ENCODE data around the gene HLA-DMB. TPM values are rescaled to one million over a fixed set of nuclear protein-coding genes. Genes with fewer than 3 reads are reported as not detected.
"Not testable (repeated sequence)": the region's sequence is repeated elsewhere in the genome, so short reads cannot be mapped to it uniquely, and the experiment has no call there.

Gene HLA-DMB
- total RNA-seq, 2 donors from 2014 or later, result 2.8 to 4.5 TPM

DNA sequence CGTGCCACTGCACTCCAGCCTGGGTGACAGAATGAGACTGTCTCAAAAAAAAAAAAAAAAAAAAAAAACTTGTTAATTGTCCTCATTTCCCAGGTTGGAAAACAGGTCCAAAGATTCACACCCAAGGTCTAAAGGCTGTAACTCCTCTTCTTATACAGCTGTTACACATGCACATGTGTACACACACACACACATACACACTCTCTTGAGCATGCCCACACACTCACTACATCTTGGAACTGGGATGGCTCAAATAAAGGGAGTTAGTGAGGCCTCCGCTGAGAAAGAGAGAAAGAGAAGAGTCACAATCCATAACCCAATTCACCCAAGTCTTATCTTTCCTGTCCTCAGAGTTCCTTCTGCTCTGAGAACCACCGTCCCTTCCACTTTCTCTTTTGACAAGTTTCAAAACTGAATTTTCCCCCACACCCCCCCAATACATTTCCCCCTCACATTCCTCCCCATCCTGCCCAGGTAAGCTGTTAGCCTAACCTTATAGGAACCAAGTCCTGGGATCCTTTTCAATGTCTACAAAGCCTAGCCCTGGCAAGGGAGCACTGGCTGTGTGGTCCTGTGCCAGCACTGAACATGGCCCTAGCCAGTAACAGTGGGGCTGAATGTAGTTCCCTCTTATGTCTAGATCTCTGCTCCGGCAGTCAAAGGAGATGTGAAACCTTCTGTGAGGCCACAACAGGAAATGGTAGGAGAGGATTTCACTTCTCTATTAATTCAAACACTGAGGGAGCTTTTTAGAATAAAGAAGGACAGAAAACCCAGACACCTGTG lies 3.2 kb upstream of the HLA-DMB start:
- peaks cover 0 to 8% of the 10 kb centered on the region in 2 donors for H3K9me3 Mint-ChIP-seq
- peak in 1 of 2 donors; percentile 28 for DNase-seq (ENCODE audit: low spot score in 2 of 2)
- peak overlapping the region; percentile 73 to 78 for H3K27ac Mint-ChIP-seq
- no peaks in the 10 kb centered on the region for H3K36me3 Mint-ChIP-seq
- peak; percentile 50 to 65 for ATAC-seq

GRCh38 chr6:32942555-32943123 lies 1.8 kb upstream of the HLA-DMB start:
- not testable (repeated sequence) for ATAC-seq; DNase-seq (ENCODE audit: low spot score in 2 of 2); H3K36me3 Mint-ChIP-seq; H3K9me3 Mint-ChIP-seq
- peak overlapping the region in 1 of 2 donors; percentile 78 for H3K27ac Mint-ChIP-seq

- DNase-seq (ENCODE audit: low spot score in 2 of 2) (peak; percentile 35 to 62), ATAC-seq (peak; percentile 77 to 86)
- H3K27ac Mint-ChIP-seq, result peak overlapping the region; percentile 85 to 86
- no peaks in the 10 kb centered on the region for H3K36me3 Mint-ChIP-seq
- peaks cover 0 to 8% of the 10 kb centered on the region in 2 donors for H3K9me3 Mint-ChIP-seq
Observed at GRCh38 chr6:32941214-32941768, 463 bp upstream of the HLA-DMB start.

DNA sequence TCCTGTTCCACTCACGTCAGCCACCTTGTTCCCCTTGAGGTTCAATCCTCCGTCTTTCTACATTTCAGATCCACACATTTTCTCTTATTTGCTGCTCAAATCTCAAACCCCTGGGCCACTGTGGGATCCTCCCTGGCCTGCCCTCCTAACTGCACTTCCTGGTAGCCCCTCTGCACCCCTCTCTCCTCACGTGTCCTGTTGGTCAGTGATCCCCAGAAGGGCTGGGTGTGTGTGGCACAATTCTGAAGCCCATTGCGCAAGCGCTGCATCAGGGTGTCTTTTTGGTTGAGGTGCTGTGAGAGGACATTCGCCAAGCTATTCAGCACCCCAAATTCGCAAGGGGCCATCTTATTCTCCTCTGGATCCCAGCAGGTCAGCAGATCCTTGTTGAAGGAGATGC lies 2.3 kb downstream of the HLA-DMB start:
- Mint-ChIP-seq H3K36me3 (no peaks in the 10 kb centered on the region), H3K27ac (no peak overlapping the region), H3K9me3 (no peaks in the 10 kb centered on the region)
- no peak for DNase-seq (ENCODE audit: low spot score in 2 of 2)
- no peak for ATAC-seq

DNA sequence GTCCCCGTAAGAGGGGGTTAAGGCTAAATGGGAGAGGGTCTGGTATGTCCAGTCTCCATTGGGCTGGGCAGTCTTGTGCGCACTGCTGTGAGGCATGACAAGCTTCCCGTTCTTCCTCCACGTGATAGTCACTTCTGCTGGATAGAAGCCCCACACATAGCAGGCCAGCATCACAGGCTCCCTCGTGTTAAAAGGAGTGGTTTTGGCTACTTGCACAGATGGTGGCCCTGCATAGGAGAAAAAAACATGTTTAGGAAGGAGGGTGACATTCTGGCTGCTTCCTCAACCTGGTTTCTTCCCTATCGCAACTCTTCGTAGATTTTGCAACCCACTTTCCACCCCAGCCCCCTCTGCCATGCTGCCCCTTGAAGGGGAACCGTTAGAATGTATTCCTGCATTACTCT lies 3.6 kb downstream of the HLA-DMB start:
- no peak for ATAC-seq
- no peaks in the 10 kb centered on the region for H3K36me3 Mint-ChIP-seq
- no peak overlapping the region for H3K27ac Mint-ChIP-seq
- DNase-seq (ENCODE audit: low spot score in 2 of 2), result no peak
- H3K9me3 Mint-ChIP-seq, result no peaks in the 10 kb centered on the region

DNA sequence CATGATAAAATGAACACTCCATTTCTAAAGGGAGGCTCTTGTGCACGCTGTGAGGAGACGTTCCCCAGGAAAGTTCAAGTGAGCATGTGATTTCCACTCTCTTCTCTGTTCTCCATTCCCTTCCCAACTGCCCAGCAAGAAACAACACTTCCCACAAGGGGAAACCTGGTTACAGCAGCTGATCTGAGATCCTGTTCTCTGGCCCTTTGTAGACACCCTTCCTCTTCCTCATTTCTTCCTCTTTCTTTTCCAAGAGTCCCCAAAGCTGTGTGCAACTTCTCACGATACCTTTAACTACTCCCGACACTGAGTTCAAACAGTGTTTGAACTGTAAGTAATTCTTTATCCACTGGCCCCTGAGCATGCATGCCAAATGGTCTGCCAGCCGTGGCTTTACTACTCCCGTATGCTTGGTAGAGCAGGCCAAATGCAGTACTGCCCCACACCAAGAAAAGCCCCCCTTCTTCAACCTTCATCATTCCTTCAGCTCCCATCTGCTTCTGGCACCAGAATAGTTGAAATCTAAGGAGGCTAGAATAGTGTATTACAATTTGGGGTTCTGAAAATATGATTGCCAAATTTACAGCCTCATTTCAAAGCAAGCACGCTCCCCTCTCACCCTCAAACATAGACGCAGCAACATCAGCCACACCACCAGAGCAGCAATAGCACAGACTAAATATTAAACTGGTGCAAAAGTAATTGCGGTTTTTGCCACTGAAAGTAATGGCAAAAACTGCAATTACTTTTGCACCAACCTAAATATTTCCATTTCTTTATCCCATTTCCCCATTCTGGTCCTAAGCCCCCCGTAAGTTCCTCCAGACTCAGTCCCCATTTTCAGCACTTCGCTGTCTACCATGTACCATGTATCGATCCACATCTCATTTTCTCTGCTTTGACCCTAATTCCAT lies 4.3 kb downstream of the HLA-DMB start:
- Mint-ChIP-seq H3K27ac (no peak overlapping the region), H3K9me3 (no peaks in the 10 kb centered on the region), H3K36me3 (no peaks in the 10 kb centered on the region)
- ATAC-seq, result no peak
- no peak for DNase-seq (ENCODE audit: low spot score in 2 of 2)

- no peaks in the 10 kb centered on the region for H3K36me3 Mint-ChIP-seq
- no peaks in the 10 kb centered on the region for H3K9me3 Mint-ChIP-seq
- no peak overlapping the region for H3K27ac Mint-ChIP-seq
- DNase-seq (ENCODE audit: low spot score in 2 of 2), result no peak
- no peak for ATAC-seq
Observed at GRCh38 chr6:32935551-32936238, 5.1 kb downstream of the HLA-DMB start.

DNA sequence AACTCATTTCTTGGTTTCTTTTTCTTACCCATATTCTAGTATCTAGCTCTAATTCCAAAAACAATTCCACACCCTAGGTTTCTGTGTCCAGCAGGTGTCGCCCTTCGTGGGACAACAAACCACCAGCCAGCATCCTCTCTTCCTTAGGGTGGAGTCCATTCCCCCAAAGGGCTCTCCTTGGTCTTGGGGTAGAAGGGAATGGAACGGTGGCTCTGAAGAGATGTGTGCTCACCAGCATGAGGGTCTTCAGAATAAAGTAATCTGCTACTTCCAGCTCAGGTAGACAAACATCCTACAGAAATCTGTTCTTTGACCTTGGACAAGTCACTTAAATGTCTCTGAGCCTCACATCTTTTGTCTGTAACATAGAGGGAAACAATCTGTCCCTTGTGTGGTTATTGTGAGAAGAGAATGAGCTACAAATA lies 7.2 kb downstream of the HLA-DMB start:
- ATAC-seq (peak; percentile 67 to 76), DNase-seq (ENCODE audit: low spot score in 2 of 2) (peak; percentile 66 to 75)
- H3K27ac Mint-ChIP-seq, result no peak overlapping the region
- H3K9me3 Mint-ChIP-seq, result no peaks in the 10 kb centered on the region
- H3K36me3 Mint-ChIP-seq, result no peaks in the 10 kb centered on the region

DNA sequence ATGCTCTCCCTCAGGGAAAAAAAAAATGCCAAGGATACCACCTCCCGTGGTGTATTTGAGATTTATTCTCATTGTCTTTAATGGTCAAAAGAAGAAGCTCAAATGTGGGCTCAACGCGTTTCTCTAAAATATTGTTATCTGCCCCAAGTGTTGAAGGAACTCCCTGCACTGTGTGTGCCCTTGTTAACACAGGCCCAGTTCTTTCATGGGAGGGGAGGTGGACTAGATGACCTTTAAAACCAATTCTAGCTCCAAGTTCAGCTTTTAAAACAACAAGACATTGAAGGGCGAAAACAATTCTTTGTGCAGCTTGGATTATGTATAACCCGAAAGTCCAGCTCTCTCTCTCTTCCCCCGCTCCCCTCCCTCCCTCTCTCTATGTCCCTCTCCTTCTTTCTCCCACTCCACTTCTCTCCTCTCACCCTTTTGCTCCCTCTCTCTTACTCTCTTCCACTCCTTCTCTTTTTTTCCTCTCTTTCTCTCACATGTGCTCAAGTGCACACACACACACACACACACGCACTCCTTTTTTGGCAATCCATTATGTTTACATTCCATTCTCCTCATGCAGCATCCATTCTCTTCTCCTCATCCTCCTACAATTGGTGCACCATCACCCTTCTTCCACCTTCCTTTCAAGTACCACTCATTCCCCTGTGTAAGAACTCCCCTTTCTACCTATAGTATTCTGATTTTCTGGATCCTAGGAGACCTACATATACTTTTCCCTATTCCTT lies 8.5 kb downstream of the HLA-DMB start:
- ATAC-seq (no peak), DNase-seq (ENCODE audit: low spot score in 2 of 2) (no peak)
- no peaks in the 10 kb centered on the region for H3K36me3 Mint-ChIP-seq
- H3K9me3 Mint-ChIP-seq, result no peaks in the 10 kb centered on the region
- H3K27ac Mint-ChIP-seq, result no peak overlapping the region

GRCh38 chr6:32931211-32931610 lies 9.6 kb downstream of the HLA-DMB start:
- Mint-ChIP-seq H3K36me3 (no peaks in the 10 kb centered on the region), H3K9me3 (no peaks in the 10 kb centered on the region), H3K27ac (no peak overlapping the region)
- ATAC-seq, result no peak
- no peak for DNase-seq (ENCODE audit: low spot score in 2 of 2)

GRCh38 chr6:32922083-32922482 lies 18.7 kb downstream of the HLA-DMB start:
- ATAC-seq (no peak), DNase-seq (ENCODE audit: low spot score in 2 of 2) (no peak)
- H3K36me3 Mint-ChIP-seq, result no peaks in the 10 kb centered on the region
- H3K9me3 Mint-ChIP-seq, result no peaks in the 10 kb centered on the region
- no peak overlapping the region for H3K27ac Mint-ChIP-seq

DNA sequence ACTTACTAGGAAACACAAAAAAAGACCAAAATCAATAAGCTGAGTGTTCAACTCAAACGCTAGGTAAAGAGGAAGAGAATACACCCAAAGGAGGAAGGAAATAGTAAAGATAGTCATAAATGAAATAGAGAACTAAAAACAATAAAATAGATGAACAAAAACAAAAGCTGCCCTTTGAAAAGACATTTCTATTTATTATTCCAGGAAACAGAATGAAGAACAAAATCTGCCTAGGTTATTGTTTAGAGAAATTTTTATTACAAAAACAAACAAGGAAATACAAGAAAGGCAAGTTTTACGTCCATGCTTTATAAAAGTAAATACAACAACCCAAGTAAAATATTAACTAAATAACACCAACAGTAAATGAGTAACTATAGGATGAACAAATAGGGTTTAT lies 20.1 kb downstream of the HLA-DMB start:
- no peak for DNase-seq (ENCODE audit: low spot score in 2 of 2)
- H3K9me3 Mint-ChIP-seq, result no peaks in the 10 kb centered on the region
- ATAC-seq, result no peak

DNA sequence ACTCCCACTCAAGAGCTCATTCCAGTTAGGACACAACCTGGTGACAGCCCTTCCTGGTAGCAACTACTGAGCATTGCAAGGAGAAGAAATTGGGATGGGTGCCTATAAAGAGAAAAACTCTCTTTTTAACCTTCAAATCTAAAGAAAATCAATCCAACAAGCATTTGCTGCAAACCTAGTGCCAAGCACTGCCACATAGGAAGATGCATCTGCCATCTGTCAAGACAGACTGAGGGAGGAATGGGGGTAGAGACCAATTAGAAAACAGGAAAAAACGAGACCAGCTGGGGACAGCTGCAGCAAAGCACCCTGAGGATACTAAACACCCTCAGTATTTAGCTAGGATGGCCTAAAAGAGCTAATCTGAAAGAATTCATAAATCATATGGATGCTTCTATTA lies 27.9 kb downstream of the HLA-DMB start:
- no peaks in the 10 kb centered on the region for H3K9me3 Mint-ChIP-seq
- DNase-seq (ENCODE audit: low spot score in 2 of 2), result no peak
- ATAC-seq, result no peak
- no peak overlapping the region for H3K27ac Mint-ChIP-seq
- no peaks in the 10 kb centered on the region for H3K36me3 Mint-ChIP-seq

More for the DNA sequence above, 20.1 kb downstream of the HLA-DMB start:
- no peaks in the 10 kb centered on the region for H3K36me3 Mint-ChIP-seq
- H3K27ac Mint-ChIP-seq, result no peak overlapping the region

DNA sequence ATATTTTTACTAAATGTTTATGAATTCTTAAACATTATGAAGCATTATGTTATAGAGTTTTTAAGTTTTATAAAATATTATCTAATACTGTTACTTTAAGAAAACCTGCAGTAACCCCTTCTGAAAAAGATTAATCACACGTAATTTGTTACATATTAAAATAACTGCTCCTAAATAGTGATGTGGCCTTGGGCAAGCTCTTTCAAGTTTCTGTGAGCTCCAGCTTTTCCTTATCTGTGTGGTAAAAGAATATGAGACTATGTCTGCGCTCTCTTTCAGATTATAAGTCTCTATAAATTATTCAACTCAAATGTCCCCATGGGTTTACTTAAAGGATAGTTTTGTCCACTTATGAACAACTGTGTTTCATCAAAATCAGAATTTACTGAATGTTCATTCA lies 31.9 kb downstream of the HLA-DMB start:
- H3K9me3 Mint-ChIP-seq, result no peaks in the 10 kb centered on the region
- no peak for ATAC-seq
- no peaks in the 10 kb centered on the region for H3K36me3 Mint-ChIP-seq
- no peak overlapping the region for H3K27ac Mint-ChIP-seq
- DNase-seq (ENCODE audit: low spot score in 2 of 2), result no peak

DNA sequence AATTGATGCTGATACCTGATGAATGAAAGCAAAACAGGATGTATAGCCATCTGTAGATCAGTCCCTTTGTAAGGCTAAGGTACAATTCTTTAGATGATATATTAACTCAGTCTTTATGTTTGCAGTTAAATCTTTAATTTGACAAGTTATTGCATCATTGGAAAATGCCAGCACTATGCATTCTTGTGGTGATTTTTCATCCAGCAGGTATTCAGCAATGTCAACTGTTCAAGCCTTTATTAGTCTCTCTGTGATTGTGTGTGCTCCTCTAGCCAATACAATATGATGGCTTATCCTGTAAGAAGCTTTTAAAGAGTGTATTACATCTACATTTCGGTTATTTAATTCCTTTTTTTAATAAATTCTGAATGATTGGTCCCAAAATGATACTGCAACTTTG lies 34.3 kb downstream of the HLA-DMB start:
- Mint-ChIP-seq H3K27ac (no peak overlapping the region), H3K9me3 (no peaks in the 10 kb centered on the region), H3K36me3 (no peaks in the 10 kb centered on the region)
- DNase-seq (ENCODE audit: low spot score in 2 of 2), result no peak
- no peak for ATAC-seq

- Mint-ChIP-seq H3K36me3 (no peaks in the 10 kb centered on the region), H3K9me3 (no peaks in the 10 kb centered on the region), H3K27ac (no peak overlapping the region)
- no peak for DNase-seq (ENCODE audit: low spot score in 2 of 2)
- no peak for ATAC-seq
Observed at GRCh38 chr6:32905078-32905477, 35.8 kb downstream of the HLA-DMB start.
